HCT116 (cell line): ENCODE measurements around the gene SH3D19.

Experiments
- ATF3 ChIP-seq: IDR thresholded peaks from 2 replicates; pipeline ENCODE4 v1.6.1; 2012
- CEBPB ChIP-seq: IDR thresholded peaks from 2 replicates; pipeline ENCODE4 v1.6.1; 2012; ENCODE audit warnings: low read depth
- CTCF ChIP-seq, 3 experiments: fragments of 200-600 bp in 1 of 3; sonication (generic) in 1 of 3; IDR thresholded peaks in 2 of 3; conservative IDR thresholded peaks in 1 of 3; 2 replicates each; pipeline ENCODE4 v1.5.1; 2012 to 2017; ENCODE audit warnings: low read depth in 2 of 3, low read length in 2 of 3, antibody characterized with exemption in 1 of 3, borderline replicate concordance in 1 of 3, control low read depth in 1 of 3, mild to moderate bottlenecking in 1 of 3, mixed read lengths in 1 of 3, mixed run types in 1 of 3, moderate library complexity in 1 of 3; ENCODE audit not compliant: insufficient read depth in 1 of 3
- EGR1 ChIP-seq: IDR thresholded peaks from 2 replicates; pipeline ENCODE4 v1.6.1; 2012; ENCODE audit warnings: low read depth
- EZH2 ChIP-seq: fragments of 200-600 bp; sonication (generic); IDR thresholded peaks from 2 replicates; pipeline ENCODE4 v1.6.1; 2017; ENCODE audit warnings: antibody characterized with exemption, mixed run types
- JUND ChIP-seq: IDR thresholded peaks from 2 replicates; pipeline ENCODE4 v1.6.1; 2012
- POLR2A ChIP-seq: IDR thresholded peaks from 2 replicates; pipeline ENCODE4 v1.7.0; 2011; ENCODE audit warnings: borderline replicate concordance; ENCODE audit not compliant: insufficient read depth, insufficient read length; ENCODE audit errors: extremely low read depth
- POLR2AphosphoS5 ChIP-seq: IDR thresholded peaks from 2 replicates; pipeline ENCODE4 v1.6.1; 2011; ENCODE audit warnings: mild to moderate bottlenecking, low read depth, low read length, moderate library complexity
- SIN3A ChIP-seq: IDR thresholded peaks from 2 replicates; pipeline ENCODE4 v1.6.1; 2012; ENCODE audit warnings: low read depth
- SP1 ChIP-seq: IDR thresholded peaks from 2 replicates; pipeline ENCODE4 v1.6.1; 2012; ENCODE audit warnings: low read depth
- ZNF274 ChIP-seq: fragments of 200-500 bp; sonication (Bioruptor generic); IDR thresholded peaks from 2 replicates; pipeline ENCODE4 v1.6.1; 2014; ENCODE audit warnings: mild to moderate bottlenecking, low read depth, low read length, inconsistent platforms
- TF ChIP-seq, protein P1 (sequence below): IDR thresholded peaks from 2 replicates; pipeline ENCODE4 v1.6.1; 2012
- TF ChIP-seq, protein P2 (sequence below): IDR thresholded peaks from 2 replicates; pipeline ENCODE4 v1.6.1; 2012; ENCODE audit warnings: low read depth

DNA sequence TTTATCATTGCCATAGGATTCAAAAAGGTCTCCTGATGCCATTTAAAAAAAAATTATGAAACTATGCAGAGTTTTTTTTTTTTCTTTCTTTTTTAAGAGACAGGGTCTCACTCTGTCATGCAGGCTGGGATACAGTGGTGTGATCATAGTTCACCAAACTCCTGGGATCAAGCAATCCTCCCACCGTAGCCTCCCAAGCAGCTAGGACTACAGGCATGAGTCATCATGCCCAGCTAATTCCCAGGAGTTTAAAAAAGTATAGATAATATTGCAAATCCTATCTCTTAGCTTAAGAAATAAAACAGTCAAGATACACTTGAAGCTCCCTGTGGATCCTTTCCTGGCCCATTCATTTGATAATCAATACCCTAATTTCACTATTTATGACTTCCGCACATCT, 107.1 kb downstream of the SH3D19 start:
- TF ChIP-seq CTCF (IDR thresholded peaks at IDR 0.05 in 2 of 3, conservative IDR thresholded peaks at IDR 0.05 in 1 of 3; ENCODE audit: borderline replicate concordance in 1 of 3, insufficient read depth in 1 of 3, low read depth in 2 of 3, low read length in 2 of 3) (no peak), ATF3 (no peak), POLR2A (no peak), ZNF274 (no peak), SIN3A (no peak), POLR2AphosphoS5 (no peak), EGR1 (no peak), SP1 (no peak), CEBPB (no peak), EZH2 (no peak), JUND (no peak)
- TF ChIP-seq, protein P1, sequence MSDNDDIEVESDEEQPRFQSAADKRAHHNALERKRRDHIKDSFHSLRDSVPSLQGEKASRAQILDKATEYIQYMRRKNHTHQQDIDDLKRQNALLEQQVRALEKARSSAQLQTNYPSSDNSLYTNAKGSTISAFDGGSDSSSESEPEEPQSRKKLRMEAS = no peak
- TF ChIP-seq, protein P2, sequence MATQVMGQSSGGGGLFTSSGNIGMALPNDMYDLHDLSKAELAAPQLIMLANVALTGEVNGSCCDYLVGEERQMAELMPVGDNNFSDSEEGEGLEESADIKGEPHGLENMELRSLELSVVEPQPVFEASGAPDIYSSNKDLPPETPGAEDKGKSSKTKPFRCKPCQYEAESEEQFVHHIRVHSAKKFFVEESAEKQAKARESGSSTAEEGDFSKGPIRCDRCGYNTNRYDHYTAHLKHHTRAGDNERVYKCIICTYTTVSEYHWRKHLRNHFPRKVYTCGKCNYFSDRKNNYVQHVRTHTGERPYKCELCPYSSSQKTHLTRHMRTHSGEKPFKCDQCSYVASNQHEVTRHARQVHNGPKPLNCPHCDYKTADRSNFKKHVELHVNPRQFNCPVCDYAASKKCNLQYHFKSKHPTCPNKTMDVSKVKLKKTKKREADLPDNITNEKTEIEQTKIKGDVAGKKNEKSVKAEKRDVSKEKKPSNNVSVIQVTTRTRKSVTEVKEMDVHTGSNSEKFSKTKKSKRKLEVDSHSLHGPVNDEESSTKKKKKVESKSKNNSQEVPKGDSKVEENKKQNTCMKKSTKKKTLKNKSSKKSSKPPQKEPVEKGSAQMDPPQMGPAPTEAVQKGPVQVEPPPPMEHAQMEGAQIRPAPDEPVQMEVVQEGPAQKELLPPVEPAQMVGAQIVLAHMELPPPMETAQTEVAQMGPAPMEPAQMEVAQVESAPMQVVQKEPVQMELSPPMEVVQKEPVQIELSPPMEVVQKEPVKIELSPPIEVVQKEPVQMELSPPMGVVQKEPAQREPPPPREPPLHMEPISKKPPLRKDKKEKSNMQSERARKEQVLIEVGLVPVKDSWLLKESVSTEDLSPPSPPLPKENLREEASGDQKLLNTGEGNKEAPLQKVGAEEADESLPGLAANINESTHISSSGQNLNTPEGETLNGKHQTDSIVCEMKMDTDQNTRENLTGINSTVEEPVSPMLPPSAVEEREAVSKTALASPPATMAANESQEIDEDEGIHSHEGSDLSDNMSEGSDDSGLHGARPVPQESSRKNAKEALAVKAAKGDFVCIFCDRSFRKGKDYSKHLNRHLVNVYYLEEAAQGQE = no peak
